ENCODE data around the gene KIAA0040. TPM values are rescaled to one million over a fixed set of nuclear protein-coding genes. Genes with fewer than 3 reads are reported as not detected.
A peak's percentile ranks its signal among the peaks of the same experiment; 100 is the strongest.

The KIAA0040 gene
- total RNA-seq, 1 experiment from 2014 or later = 5.0 TPM

DNA sequence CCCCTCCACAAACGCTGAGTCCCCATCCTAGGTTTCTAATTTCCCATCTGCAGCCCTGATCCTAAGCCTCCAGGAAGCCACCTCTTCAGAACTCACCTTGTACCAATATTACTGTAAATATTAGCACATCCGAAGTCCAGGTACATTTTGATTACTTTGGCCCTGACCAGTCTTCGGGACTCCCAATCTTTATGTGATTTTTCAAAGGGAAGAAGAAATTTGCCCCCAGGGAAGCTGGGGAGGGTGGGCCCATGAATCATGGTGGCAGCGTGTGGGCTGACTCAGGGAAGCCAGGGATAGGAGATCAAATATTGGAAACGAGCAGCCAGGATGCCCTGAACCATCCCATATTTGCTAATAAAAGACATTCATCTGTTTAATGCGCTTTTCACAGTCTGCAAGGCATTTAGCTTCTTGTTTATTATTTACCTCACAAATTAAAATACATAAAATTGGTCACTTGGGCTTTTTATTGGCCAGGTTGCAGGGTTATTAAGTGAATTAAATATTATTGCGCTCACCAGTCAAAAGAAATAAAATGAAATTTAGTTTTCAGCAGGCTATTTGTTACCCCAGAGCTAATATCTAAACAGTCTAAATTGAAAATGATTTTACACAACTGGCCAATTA is 46.6 kb downstream of the KIAA0040 start:
- Histone ChIP-seq H2BK12ac (ENCODE audit: insufficient read length, low read depth, low read length) (no peak overlapping the region), H3K14ac (ENCODE audit: insufficient read depth, low read length) (no peak overlapping the region), H3K79me1 (ENCODE audit: insufficient read depth, low read depth, low read length, poor library complexity, severe bottlenecking) (no peaks in the 10 kb centered on the region), H2BK20ac (ENCODE audit: low read depth, low read length, poor library complexity, severe bottlenecking) (no peak overlapping the region), H2AK5ac (ENCODE audit: insufficient read length, low read length) (no peak overlapping the region), H2BK15ac (ENCODE audit: low read depth, low read length) (no peak overlapping the region), H3K18ac (ENCODE audit: insufficient read length, low read depth, low read length) (no peak overlapping the region), H3K4me1 (ENCODE audit: insufficient read depth, low read length) (no peaks in the 10 kb centered on the region), H3K4ac (ENCODE audit: low read depth, low read length) (no peak overlapping the region), H3K23me2 (ENCODE audit: insufficient read length, low read depth, low read length, poor library complexity, severe bottlenecking) (no peaks in the 10 kb centered on the region), H3T11ph (ENCODE audit: low read length) (no peak overlapping the region), H3K27me3 (ENCODE audit: insufficient read depth, low read length) (no peaks in the 10 kb centered on the region), H4K5ac (ENCODE audit: insufficient read length, low read depth, low read length) (no peak overlapping the region), H4K20me1 (ENCODE audit: control insufficient read depth, insufficient read depth, insufficient read length) (no peaks in the 10 kb centered on the region), H3K9ac (ENCODE audit: extremely low read depth, insufficient read length, low read length) (no peak overlapping the region), H4K8ac (replicated peaks; ENCODE audit: insufficient read length, low read depth, low read length) (no peak overlapping the region), H2AFZ (ENCODE audit: low read length) (no peak overlapping the region), H3K27ac (ENCODE audit: insufficient read length, low read depth, low read length) (no peak overlapping the region), H3K9me3 (ENCODE audit: control insufficient read depth, low read depth, low read length) (no peaks in the 10 kb centered on the region), H3K23ac (ENCODE audit: insufficient read length, low read depth, low read length) (no peak overlapping the region), H3K79me2 (ENCODE audit: insufficient read depth, low read length) (no peaks in the 10 kb centered on the region), H2BK5ac (ENCODE audit: insufficient read length, low read length) (no peak overlapping the region), H3K56ac (ENCODE audit: insufficient read length, low read depth, low read length) (no peak overlapping the region), H3K4me2 (ENCODE audit: insufficient read depth, insufficient read length, low read length) (no peak overlapping the region), H4K91ac (ENCODE audit: insufficient read length, low read depth, low read length) (no peak overlapping the region), H2BK120ac (ENCODE audit: low read depth, low read length, poor library complexity, severe bottlenecking) (no peak overlapping the region)
- Mint-ChIP-seq H3K36me3 (ENCODE audit: insufficient read depth in 1 of 3, low read depth in 3 of 3) (no peaks in the 10 kb centered on the region; a peak in 2 of 7 replicates), H3K27me3 (ENCODE audit: low read depth) (peaks cover 28% of the 10 kb centered on the region), H3K27ac (peak overlapping the region in 1 of 3 experiments; percentile 83; a peak in 2 of 7 replicates), H3K4me1 (peaks cover 23 to 31% of the 10 kb centered on the region in 2 experiments), H3K4me3 (no peak overlapping the region; a peak in 1 of 5 replicates), H3K9me3 (no peaks in the 10 kb centered on the region; a peak in 3 of 5 replicates)
- TF ChIP-seq, protein P1, sequence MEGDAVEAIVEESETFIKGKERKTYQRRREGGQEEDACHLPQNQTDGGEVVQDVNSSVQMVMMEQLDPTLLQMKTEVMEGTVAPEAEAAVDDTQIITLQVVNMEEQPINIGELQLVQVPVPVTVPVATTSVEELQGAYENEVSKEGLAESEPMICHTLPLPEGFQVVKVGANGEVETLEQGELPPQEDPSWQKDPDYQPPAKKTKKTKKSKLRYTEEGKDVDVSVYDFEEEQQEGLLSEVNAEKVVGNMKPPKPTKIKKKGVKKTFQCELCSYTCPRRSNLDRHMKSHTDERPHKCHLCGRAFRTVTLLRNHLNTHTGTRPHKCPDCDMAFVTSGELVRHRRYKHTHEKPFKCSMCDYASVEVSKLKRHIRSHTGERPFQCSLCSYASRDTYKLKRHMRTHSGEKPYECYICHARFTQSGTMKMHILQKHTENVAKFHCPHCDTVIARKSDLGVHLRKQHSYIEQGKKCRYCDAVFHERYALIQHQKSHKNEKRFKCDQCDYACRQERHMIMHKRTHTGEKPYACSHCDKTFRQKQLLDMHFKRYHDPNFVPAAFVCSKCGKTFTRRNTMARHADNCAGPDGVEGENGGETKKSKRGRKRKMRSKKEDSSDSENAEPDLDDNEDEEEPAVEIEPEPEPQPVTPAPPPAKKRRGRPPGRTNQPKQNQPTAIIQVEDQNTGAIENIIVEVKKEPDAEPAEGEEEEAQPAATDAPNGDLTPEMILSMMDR (conservative IDR thresholded peaks at IDR 0.05) = no peak
- DNase-seq = no peak
- no CpG with 5 or more reads among the region's 7 CpGs for WGBS (ENCODE audit: extremely low coverage, insufficient read length, low lambda C conversion rate)

Measured in H9 (cell line).